Fibroblast of villous mesenchyme (primary cell): ENCODE results near the gene PRELID2. TPM values are rescaled to one million over a fixed set of nuclear protein-coding genes. Genes with fewer than 3 reads are reported as not detected.
"Not testable (repeated sequence)": the region's sequence is repeated elsewhere in the genome, so short reads cannot be mapped to it uniquely, and the experiment has no call there.

Experiments used
- DNase-seq: peaks from one replicate; pipeline ENCODE4 v3.0.0-alpha.2; 2010; ENCODE audit warnings: low read depth
- H3K4me3 ChIP-seq: 2 replicates; pipeline ENCODE4 v1.5.1; 2011; ENCODE audit warnings: low read depth, mild to moderate bottlenecking, low read length
- total RNA-seq: library from RNA; depleted of rRNA; stranded (reverse); fragments of >200 nt; gene quantifications from 2 replicates; pipeline ENCODE4 v1.2.3, GENCODE V29; 2012
- TF ChIP-seq, protein P1 (sequence below): IDR thresholded peaks from 2 replicates; pipeline ENCODE4 v1.5.1; 2012; ENCODE audit warnings: low read depth, mild to moderate bottlenecking, low read length; ENCODE audit not compliant: insufficient read depth

Gene PRELID2
- total RNA-seq, 1 donor = 35.0 TPM

DNA sequence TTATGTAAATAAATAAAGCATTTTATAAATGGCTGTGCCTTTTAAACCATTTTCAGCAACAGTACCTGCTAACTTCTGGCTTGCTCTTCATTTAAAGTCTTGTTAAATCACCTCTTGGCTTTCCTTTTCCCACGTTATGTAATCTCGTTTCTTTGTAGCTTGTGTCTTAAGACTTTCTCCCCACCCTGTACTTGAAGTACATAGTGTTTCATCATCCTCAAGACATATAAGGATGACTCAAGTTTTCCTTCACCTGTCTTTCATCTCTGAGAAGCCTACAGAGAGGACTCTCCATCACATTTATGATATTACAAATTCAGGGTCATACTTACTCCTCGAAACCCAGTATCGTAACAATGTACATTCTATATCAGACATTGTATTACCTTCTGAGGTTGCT, 33.9 kb downstream of the PRELID2 start:
- no peak for DNase-seq
- no peak overlapping the region for H3K4me3 ChIP-seq
- TF ChIP-seq, protein P1, sequence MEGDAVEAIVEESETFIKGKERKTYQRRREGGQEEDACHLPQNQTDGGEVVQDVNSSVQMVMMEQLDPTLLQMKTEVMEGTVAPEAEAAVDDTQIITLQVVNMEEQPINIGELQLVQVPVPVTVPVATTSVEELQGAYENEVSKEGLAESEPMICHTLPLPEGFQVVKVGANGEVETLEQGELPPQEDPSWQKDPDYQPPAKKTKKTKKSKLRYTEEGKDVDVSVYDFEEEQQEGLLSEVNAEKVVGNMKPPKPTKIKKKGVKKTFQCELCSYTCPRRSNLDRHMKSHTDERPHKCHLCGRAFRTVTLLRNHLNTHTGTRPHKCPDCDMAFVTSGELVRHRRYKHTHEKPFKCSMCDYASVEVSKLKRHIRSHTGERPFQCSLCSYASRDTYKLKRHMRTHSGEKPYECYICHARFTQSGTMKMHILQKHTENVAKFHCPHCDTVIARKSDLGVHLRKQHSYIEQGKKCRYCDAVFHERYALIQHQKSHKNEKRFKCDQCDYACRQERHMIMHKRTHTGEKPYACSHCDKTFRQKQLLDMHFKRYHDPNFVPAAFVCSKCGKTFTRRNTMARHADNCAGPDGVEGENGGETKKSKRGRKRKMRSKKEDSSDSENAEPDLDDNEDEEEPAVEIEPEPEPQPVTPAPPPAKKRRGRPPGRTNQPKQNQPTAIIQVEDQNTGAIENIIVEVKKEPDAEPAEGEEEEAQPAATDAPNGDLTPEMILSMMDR = no peak

DNA sequence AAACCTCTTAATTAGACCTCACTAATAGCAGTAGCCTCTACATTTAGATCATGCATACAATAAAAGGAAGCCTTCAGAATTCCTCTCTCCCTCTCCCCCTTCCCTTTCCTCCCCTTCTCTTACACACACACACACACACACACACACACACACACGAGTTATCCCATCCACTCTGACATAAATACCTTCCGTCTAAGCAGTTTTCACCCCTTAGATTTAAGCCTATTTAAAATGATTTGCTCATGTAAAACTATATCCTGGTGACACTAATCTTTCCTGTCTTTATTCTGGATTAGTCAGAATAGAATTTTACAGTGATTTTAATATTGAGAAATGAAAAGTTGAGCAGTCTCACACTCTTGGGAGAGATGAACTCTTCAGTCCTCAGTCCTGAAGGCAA, 35.0 kb downstream of the PRELID2 start:
- DNase-seq = no peak
- TF ChIP-seq, protein P1 = no peak
- no peak overlapping the region for H3K4me3 ChIP-seq

DNA sequence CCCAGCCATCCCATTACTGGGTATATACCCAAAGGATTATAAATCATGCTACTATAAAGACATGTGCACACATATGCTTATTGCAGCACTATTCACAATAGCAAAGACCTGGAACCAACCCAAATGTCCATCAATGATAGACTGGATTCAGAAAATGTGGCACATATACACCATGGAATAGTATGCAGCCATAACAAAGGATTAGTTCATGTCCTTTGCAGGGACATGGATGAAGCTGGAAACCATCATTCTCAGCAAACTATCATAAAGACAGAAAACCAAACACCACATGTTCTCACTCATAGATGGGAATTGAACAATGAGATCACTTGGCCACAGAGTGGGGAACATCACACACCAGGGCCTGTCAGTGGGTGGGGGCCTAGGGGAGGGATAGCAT, 36.6 kb downstream of the PRELID2 start:
- not testable (repeated sequence) for H3K4me3 ChIP-seq, DNase-seq

DNA sequence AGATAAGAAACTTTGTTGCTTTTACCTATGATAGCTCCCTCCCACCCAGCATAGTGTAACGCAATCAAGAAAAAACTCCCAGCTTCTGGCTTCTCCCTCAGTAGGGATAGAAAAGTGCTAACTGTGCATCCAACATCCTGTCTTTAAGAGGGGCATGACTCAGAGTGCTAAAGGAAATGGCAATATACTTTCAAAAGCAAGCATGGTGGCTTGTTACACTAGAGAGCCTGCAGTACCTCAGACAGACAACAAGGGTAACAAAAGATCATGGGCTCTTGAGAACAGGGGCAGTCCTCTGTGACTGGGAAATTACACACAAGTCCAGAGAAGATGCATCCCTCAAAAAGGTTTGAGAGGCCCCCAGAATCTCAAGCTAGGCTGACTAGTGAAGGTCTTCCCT, 37.8 kb downstream of the PRELID2 start:
- TF ChIP-seq, protein P1 = no peak
- DNase-seq = peak; percentile 42
- no peak overlapping the region for H3K4me3 ChIP-seq

DNA sequence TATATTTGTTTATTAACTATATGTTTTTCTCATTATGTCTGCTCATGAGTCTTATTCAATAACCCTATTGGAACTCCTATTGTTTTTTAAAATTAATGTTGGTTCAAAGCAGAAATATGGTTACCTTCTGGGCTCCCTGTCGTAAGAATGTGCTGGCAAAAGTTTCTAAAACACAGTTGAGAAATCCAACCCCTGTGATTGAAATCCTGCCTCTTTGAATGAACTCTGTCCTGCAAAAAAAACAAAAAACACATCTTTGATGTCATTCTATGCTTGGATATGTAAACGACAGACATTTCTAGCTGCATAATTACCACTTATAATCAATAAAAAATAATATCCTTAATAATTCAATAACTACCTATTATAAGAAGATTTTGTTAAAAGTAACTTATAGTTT, 38.8 kb downstream of the PRELID2 start:
- no peak overlapping the region for H3K4me3 ChIP-seq
- peak; percentile 4 for DNase-seq

DNA sequence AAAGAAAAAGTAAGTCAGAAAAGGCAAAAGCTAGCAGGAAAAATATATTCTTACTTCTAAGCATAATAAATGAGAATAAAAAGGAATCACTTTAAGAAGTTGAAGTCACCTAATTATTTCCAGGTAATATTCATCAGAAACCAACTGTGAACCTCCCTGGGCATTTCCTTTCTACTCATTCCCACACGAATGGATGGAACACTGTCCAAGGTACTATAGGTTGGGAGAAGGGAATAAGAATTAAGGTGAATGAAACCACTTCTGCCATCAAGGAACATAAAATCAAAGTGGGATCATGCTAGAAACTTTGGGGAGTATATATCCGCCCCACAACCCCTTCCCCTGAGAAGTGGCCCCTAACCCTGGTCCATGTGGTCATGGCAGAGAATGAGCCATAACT, 41.6 kb downstream of the PRELID2 start:
- TF ChIP-seq, protein P1 = no peak
- no peak for DNase-seq
- H3K4me3 ChIP-seq = no peak overlapping the region

More for the DNA sequence above, 38.8 kb downstream of the PRELID2 start:
- TF ChIP-seq, protein P1 = no peak

DNA sequence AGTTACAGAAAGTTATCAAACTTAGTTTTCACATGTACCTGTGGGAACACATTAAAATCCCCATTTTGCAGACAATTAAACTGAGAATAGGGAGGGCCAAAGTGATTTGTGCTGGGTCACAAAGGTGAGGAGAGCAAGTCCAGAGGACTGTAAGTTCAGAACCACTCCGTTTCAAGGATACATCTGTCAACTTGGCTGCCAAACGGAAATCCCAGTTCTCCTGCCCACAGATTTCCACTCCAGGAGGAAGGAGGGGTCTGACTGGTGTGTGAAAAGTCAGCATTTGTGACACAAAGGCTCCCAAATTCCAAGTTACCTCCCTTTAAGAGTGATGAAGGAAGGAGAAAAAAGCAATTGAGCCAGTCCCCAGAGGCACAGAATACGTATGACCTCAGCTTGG, 42.3 kb downstream of the PRELID2 start:
- DNase-seq = no peak
- no peak overlapping the region for H3K4me3 ChIP-seq

More for the DNA sequence above, 42.3 kb downstream of the PRELID2 start:
- TF ChIP-seq, protein P1 = no peak
